Measurements from ENCODE around the gene KMT2C.
"Not testable (repeated sequence)": the region's sequence is repeated elsewhere in the genome, so short reads cannot be mapped to it uniquely, and the experiment has no call there.

Gene KMT2C

GRCh38 chr7:152355474-152356057 is 80.2 kb downstream of the KMT2C start:
- DNase-seq, result no peak

DNA sequence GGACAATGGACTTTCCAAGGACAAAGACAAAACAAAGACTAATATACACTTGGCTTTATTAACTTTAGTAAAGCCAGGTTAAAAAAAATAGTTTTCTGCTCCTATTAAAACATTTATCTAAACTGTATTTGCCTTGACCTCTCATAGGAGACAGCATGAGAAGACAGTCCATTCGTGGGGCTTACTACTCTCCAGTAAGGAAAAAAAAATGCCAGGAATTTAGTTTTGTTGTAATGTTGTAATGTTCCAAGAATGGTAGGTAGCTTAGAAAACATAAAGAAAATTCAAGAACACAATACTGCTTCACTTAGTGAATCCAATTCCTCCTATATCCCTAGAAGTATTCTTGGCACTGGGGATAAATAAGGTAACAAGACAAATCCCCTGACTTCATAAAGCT is 81.7 kb downstream of the KMT2C start:
- DNase-seq, result no peak

GRCh38 chr7:152353281-152353680 is 82.5 kb downstream of the KMT2C start:
- DNase-seq, result not testable (repeated sequence)

- not testable (repeated sequence) for DNase-seq
Measured at GRCh38 chr7:152351747-152352146, 84.1 kb downstream of the KMT2C start.

GRCh38 chr7:152351168-152351567 is 84.6 kb downstream of the KMT2C start:
- no peak for DNase-seq

DNA sequence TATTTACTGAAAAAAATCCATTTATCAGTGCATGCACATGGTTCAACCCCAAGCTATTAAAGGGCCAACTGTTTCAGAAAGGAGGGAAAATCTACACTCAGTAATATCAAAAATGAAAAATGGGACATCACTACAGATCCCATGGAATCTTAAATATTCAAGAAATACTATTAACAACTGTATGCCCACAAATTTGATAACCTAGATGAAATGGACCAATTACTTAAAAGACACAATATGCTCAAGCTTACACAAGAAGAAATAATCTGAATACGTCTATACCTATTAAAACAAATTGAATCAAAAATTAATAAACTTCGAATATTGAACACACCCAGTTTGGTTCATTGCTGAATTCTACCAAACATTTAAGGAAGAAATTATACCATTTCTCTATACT is 87.9 kb downstream of the KMT2C start:
- no peak for DNase-seq

DNA sequence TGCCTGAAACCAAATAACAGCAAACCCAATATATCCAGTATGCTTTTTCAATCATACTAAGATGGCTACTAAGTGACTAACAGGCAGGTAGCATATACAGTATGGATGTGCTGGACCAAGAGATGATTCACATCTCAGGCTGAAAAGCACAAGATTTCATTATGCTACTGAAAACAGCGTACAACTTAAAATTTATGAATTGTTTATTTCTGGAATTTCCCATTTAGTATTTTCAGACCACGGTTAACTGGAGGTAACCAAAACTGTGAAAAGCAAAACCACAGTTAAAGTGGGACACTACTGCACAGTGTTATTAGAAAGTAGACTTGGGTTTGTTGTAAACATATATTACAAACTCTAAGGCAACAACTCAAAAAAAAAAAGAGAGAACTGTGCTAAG is 91.5 kb downstream of the KMT2C start:
- no peak for DNase-seq

- no peak for DNase-seq
Measured at GRCh38 chr7:152342796-152343195, 93.0 kb downstream of the KMT2C start.

DNA sequence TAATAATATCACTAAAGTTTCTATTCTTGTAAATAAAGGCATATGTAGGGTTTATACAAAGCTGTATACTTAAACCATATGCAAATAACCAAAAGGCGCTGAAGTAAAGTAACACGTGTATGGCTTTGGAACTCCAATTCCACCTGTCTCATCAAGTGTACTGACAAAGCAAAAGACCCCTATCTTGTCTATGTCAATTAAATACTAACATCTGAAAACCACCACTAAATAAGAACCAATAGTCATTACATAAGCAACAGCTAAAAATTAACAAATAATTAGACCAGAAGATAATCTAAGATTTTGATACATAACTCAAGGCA is 93.9 kb downstream of the KMT2C start:
- DNase-seq, result no peak

DNA sequence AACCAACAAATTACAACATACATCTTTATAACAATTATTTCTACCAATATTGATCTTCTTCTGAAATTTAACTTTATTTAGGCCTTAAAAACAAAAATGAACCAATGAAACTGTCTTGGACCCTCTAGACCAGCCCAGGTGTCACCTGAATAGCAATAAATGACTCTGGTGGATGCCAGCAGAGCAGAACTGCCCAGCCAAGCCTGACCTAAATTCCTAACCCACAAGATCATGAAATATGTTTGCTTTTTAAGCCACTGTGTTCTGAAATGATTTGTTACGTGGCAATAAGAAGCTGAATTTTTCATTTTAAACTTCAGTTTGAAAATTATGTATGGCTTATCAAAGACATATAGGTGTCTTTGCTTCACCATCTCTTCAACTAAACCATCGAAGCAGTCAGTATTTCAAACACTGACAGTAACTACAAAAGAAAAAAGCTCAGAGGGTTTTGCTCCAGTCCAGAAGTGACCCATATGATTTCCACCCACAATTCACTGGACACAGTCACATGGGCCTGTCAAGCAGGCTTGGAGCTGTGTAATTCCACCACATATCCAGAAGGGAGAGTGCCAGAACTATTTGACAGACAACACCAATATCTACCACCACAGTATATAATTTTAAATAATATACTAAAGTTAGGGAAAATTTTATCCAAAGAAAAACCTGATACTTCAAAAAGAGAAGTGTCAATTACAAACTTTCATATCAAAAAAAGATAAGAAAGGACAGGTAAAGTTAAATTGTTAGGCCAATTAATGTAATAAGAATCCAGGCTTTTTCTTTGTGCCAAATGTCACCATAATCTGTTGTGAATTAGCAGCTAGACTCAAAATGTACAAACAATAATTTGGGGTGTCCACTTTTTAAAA is 94.5 kb downstream of the KMT2C start:
- DNase-seq, result no peak

DNA sequence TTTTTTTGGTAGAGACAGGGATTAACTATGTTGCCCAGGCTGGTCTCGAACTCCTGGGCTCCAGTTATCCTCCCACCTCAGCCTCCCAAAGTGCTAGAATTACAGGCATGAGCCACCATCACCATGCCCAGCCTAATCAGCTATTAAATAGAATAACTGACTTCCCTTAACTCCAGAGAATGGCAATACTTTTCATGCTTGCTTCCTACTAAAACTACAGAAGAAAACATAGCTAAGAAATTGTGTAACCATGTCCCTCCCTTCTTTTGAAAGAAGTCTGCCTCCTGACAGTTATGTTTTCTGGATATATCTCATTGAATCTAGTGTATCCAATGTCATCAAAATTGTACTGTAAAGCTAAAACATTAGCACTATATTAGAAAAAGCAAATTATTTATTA is 95.6 kb downstream of the KMT2C start:
- DNase-seq, result no peak

- DNase-seq, result no peak
Measured at GRCh38 chr7:152338561-152338960, 97.2 kb downstream of the KMT2C start.

DNA sequence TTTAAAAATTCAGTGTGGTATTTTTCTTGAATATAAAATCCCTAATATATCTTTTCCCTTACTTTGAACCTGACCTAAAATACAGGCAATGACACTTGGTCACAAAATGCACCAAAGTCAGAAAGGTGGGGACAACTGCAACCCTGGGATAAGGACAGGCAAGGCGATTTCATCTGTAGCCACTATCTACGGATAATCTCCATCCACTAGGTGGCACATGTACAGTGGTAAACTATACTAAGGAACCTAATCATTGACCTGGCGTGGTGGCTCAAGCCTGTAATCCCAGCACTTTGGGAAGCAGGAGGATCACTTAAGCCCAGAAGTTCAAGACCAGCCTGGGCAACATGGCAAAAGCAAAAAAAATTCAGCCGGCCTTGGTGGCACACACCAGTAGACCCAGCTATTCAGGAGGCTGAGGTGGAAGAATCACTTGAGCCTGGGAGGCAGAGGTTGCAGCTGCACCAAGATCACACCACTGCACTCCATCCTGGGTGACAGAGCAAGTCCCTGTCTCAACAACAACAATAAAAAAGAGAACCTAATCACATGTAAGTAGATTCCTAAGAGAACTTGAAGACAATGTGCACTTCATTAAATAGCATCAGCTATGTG is 98.9 kb downstream of the KMT2C start:
- peak; percentile 8 for DNase-seq

DNA sequence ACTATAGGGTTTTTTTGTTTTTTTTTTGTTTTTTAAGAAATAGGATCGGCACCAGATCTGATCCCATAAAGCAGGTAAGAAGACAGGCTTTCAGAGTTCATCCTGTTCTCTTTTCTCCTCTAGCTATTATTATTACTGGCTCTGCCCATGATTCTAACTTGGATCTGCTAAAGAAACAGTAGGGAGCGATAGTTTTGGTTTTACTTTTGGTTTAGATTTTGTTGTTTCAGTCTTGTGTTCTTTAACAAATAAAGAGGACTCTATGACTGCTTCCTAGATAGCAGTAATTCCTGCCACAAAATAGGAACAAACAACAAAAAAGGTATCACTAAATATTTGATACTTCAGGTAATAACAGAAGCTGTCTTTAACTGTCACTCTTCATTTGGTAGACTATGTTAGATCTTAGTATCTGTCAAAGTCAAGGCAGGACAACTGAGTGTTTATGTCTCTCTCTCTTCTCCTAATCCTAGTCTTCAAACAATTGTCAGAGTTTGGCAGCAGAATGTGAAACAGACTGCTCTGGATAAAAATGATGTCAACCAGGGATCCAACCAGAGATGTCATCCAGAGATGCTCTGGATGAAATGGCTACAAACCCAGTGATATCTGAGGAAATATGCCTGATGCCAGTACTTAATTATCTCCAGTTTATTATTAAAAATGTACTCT is 99.8 kb downstream of the KMT2C start:
- DNase-seq, result no peak

GRCh38 chr7:152333134-152333533 is 102.7 kb downstream of the KMT2C start:
- DNase-seq, result no peak

DNA sequence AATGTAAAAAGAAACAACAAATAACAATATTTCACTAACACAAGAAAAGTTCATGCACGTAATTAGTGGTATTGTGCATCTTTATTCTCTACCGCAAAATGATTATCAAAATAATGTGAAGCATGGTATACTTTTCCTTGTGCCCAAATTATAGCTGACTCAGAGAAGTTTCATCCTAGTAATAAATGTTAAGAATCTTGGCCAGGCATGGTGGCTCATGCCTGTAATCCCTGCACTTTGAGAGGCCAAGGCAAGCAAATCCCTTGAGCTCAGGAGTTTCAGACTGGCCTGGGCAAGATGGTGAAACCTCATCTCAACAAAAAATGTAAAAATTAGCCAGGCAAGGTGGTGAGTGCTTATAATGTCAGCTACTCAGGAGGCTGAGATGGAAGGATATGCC is 105.0 kb downstream of the KMT2C start:
- DNase-seq, result no peak

GRCh38 chr7:152329469-152329868 is 106.3 kb downstream of the KMT2C start:
- DNase-seq, result no peak

- DNase-seq, result no peak
Measured at GRCh38 chr7:152328234-152328633, 107.6 kb downstream of the KMT2C start.

DNA sequence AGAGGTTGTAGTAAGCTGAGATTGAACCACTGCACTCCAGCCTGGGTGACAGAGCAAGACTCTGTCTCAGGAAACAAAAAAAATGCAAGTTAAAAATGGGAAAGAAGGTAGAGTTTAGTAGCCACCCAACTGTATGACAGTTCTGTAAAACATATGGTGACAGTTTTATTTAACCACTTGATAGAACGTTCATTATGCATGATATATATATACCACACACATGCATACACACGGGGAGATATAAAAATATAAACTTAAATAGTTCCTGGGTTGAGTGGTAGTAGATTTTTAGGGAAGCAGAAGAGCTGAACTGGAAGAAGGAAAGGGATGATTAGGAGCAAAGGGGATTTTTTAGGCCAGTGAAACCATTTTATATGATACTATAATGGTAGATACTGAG is 120.0 kb downstream of the KMT2C start:
- no peak for DNase-seq

DNA sequence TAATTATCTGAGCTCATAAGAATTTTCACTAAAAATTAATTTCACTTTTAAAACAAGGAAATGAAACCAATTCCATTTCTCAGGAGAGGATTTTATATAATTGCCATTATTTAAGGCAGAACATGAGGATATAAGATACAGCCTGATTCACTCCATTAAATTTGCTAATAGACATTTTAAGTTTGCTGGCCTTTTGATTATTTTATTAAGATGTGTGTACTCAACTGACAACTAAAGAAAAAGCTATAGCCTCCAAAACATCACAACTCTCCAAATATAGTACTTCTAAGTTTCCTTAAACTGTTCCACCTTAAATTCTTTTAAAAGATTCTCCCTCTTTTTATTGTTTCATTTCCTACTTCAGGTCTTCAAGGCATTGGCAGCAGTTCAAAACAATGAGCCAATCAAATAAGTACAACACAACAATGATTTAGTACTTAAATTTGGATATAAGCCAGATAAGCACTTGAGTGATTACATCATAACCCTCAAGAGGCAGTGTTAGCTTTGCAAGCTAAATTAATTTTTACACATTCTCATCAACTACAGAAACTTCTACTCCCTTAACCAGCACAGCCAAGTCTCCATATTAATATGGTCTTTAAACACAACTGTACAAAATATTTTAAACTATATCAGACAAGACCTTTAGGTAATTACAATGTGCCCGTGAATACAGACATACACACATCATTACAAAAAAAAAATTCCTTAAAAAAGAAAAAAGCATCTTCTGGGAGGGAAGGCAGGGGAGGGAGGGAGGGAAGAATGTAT is 121.8 kb downstream of the KMT2C start:
- DNase-seq, result no peak

- DNase-seq, result no peak
Measured at GRCh38 chr7:152313217-152313616, 122.6 kb downstream of the KMT2C start.

DNA sequence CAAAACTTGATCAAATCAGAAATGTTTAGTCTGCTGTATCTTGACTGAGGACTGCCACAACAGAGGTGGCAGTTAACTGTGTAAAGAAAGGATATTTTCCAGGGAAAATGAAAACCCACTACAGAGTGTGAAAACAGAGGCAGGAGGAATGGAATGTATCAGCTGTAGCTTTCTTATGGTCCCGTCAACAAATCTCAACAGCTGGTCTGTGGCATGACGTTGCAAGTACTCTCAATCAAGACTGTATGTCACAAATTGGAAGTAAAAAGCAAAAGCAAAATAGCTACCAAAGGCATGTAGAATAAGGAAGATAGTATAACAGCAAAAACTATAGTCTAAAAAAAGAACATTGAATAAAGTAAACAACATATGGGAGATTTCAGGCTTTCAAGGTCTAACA is 123.5 kb downstream of the KMT2C start:
- DNase-seq, result no peak

GRCh38 chr7:152307902-152308301 is 127.9 kb downstream of the KMT2C start:
- DNase-seq, result no peak

Data from stimulated activated CD4-positive, alpha-beta T cell treated with anti-CD3 and anti-CD28 coated beads, Interleukin-15, amount 100 ng/mL, for 24 hours (primary cell).